WTC11 (cell line): Measurements from ENCODE around the gene TNFSF15. TPM values are rescaled to one million over a fixed set of nuclear protein-coding genes. Genes with fewer than 3 reads are reported as not detected.

ENCODE experiments used
- ATAC-seq: fragments of 200-7000 bp; cut with Tn5 transposase; 2 replicates; pipeline ENCODE4 v1.10.0; 2021; ENCODE audit warnings: mild to moderate bottlenecking, moderate library complexity
- CTCF ChIA-PET: fragments of 300-600 bp; sonication (Branson Sonifier 250); formaldehyde crosslinking; loops from one replicate; lab custom pipeline; 2021; ENCODE audit warnings: antibody characterized with exemption; lab: Charles Lee
- POLR2A ChIA-PET: fragments of 350-600 bp; sonication (Branson Sonifier 250); formaldehyde crosslinking; loops from one replicate; lab custom pipeline; 2021; ENCODE audit warnings: antibody characterized with exemption; lab: Charles Lee
- DNase-seq: peaks from one replicate; pipeline ENCODE4 v3.0.0; 2021; ENCODE audit warnings: low spot score
- H3K27ac Mint-ChIP-seq: 2 replicates; pipeline ENCODE4 v1.8.0; 2021; ENCODE audit warnings: mixed read lengths
- H3K27me3 Mint-ChIP-seq: 2 replicates; pipeline ENCODE4 v1.8.0; 2021; ENCODE audit warnings: low read depth, mild to moderate bottlenecking, moderate library complexity, mixed read lengths
- H3K36me3 Mint-ChIP-seq: 2 replicates; pipeline ENCODE4 v1.8.0; 2021; ENCODE audit warnings: mixed read lengths
- H3K4me1 Mint-ChIP-seq: 2 replicates; pipeline ENCODE4 v1.8.0; 2022; ENCODE audit warnings: mixed read lengths
- H3K4me3 Mint-ChIP-seq: 2 replicates; pipeline ENCODE4 v1.8.0; 2021; ENCODE audit warnings: mild to moderate bottlenecking, moderate library complexity, mixed read lengths
- H3K9me3 Mint-ChIP-seq: 2 replicates; pipeline ENCODE4 v1.8.0; 2021; ENCODE audit warnings: mixed read lengths
- ATF1 ChIP-seq: sonication (generic); formaldehyde crosslinking; IDR thresholded peaks from 2 replicates; pipeline ENCODE4 v1.8.1; 2023; ENCODE audit warnings: mild to moderate bottlenecking, moderate library complexity, missing genetic modification reagents
- ELF4 ChIP-seq: sonication (generic); formaldehyde crosslinking; IDR thresholded peaks from 2 replicates; pipeline ENCODE4 v1.8.1; 2022; ENCODE audit warnings: low read depth, mild to moderate bottlenecking, moderate library complexity, missing genetic modification reagents
- ETV6 ChIP-seq: sonication (generic); formaldehyde crosslinking; IDR thresholded peaks from 2 replicates; pipeline ENCODE4 v1.8.1; 2022; ENCODE audit warnings: mild to moderate bottlenecking, missing genetic modification reagents
- MXD4 ChIP-seq: fragments of 250-450 bp; sonication (Bioruptor Pico); IDR thresholded peaks from 2 replicates; pipeline ENCODE4 v1.8.0; 2021; ENCODE audit warnings: mild to moderate bottlenecking, moderate library complexity, borderline replicate concordance
- NR1H2 ChIP-seq: sonication (generic); formaldehyde crosslinking; IDR thresholded peaks from 2 replicates; pipeline ENCODE4 v1.9.0; 2021; ENCODE audit warnings: mild to moderate bottlenecking, moderate library complexity, missing genetic modification reagents
- NR2C2 ChIP-seq: sonication (generic); formaldehyde crosslinking; IDR thresholded peaks from 2 replicates; pipeline ENCODE4 v1.8.0; 2022; ENCODE audit warnings: mild to moderate bottlenecking, missing genetic modification reagents
- OVOL2 ChIP-seq: fragments of 250-450 bp; sonication (Bioruptor Pico); IDR thresholded peaks from 2 replicates; pipeline ENCODE4 v1.9.0; 2021; ENCODE audit warnings: mild to moderate bottlenecking, borderline replicate concordance
- RORB ChIP-seq: fragments of 250-450 bp; sonication (Bioruptor Pico); IDR thresholded peaks from 2 replicates; pipeline ENCODE4 v1.9.0; 2021; ENCODE audit warnings: mild to moderate bottlenecking
- SMAD4 ChIP-seq: sonication (generic); formaldehyde crosslinking; IDR thresholded peaks from 2 replicates; pipeline ENCODE4 v1.8.0; 2022; ENCODE audit warnings: mild to moderate bottlenecking, missing genetic modification reagents
- ZNF138 ChIP-seq: sonication (generic); formaldehyde crosslinking; conservative IDR thresholded peaks from 2 replicates; pipeline ENCODE4 v1.8.1; 2022; ENCODE audit warnings: mild to moderate bottlenecking, moderate library complexity, missing genetic modification reagents
- ZNF317 ChIP-seq: sonication (generic); formaldehyde crosslinking; IDR thresholded peaks from 2 replicates; pipeline ENCODE4 v1.8.1; 2023; ENCODE audit warnings: low read depth, mild to moderate bottlenecking, moderate library complexity, missing genetic modification reagents, borderline replicate concordance
- total RNA-seq: library from RNA; stranded (reverse); gene quantifications from 3 replicates; pipeline ENCODE4 v1.2.3, GENCODE V29; 2021
- TF ChIP-seq, protein P1 (sequence below): sonication (generic); formaldehyde crosslinking; IDR thresholded peaks from 2 replicates; pipeline ENCODE4 v1.8.1; 2023; ENCODE audit warnings: mild to moderate bottlenecking, missing genetic modification reagents, moderate library complexity
- TF ChIP-seq, protein P2 (sequence below): sonication (generic); formaldehyde crosslinking; IDR thresholded peaks from 2 replicates; pipeline ENCODE4 v1.8.0; 2023; ENCODE audit warnings: mild to moderate bottlenecking, missing genetic modification reagents
- TF ChIP-seq, protein P3 (sequence below): sonication (generic); formaldehyde crosslinking; IDR thresholded peaks from 2 replicates; pipeline ENCODE4 v1.8.1; 2022; ENCODE audit warnings: mild to moderate bottlenecking, missing genetic modification reagents, moderate library complexity, borderline replicate concordance
- TF ChIP-seq, protein P4 (sequence below): sonication (generic); formaldehyde crosslinking; IDR thresholded peaks from 2 replicates; pipeline ENCODE4 v1.8.0; 2023; ENCODE audit warnings: missing genetic modification reagents, mild to moderate bottlenecking, borderline replicate concordance
- TF ChIP-seq, protein P5 (sequence below): sonication (generic); formaldehyde crosslinking; IDR thresholded peaks from 2 replicates; pipeline ENCODE4 v1.8.1; 2023; ENCODE audit warnings: mild to moderate bottlenecking, missing genetic modification reagents, moderate library complexity
- TF ChIP-seq, protein P6 (sequence below): fragments of 200-600 bp; IDR thresholded peaks from 2 replicates; pipeline ENCODE4 v1.8.0; 2022; ENCODE audit warnings: antibody characterized with exemption
- TF ChIP-seq, protein P7 (sequence below): sonication (generic); formaldehyde crosslinking; IDR thresholded peaks from 2 replicates; pipeline ENCODE4 v1.8.0; 2022; ENCODE audit warnings: mild to moderate bottlenecking, missing genetic modification reagents

The TNFSF15 gene
- total RNA-seq, 1 experiment from 2014 or later: 0.11 TPM

DNA sequence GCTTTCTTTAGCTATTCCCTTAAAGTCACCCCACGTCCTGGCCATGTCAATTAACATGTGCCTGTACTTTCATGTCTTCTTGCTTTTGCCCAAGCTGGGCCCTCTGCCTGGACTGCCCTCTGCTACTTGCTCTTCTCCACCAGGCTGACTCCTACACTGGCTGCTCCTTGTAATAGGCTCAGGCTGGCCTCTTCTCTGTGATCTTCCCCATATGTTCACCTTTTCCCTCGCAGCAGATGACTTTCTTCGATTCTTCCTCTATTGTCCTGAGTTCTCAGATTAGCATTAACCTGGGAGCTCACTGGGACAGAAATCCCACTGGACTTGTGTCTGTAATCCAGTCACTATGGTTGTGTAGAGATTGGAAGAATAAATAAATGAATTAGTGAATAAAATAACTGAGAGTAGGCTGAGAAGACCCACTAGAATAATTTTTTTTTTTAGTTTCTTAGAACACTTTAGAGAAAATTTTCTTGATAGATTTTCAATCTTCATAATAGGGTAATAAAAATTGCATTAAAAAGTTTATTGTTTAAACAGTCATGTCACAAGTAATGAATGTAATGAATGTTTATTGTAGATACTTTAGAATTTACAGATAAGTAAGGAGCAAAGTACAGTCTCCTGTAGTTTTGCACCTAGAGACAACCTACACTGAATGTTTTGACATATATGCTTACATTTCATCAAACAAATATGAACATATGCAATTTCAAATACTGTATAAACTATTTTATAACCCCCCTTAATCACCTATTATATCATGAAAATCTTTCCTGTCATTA is 47.4 kb upstream of the TNFSF15 start (continued):
- TF ChIP-seq, protein P1, sequence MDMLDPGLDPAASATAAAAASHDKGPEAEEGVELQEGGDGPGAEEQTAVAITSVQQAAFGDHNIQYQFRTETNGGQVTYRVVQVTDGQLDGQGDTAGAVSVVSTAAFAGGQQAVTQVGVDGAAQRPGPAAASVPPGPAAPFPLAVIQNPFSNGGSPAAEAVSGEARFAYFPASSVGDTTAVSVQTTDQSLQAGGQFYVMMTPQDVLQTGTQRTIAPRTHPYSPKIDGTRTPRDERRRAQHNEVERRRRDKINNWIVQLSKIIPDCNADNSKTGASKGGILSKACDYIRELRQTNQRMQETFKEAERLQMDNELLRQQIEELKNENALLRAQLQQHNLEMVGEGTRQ (CRISPR knock-in tag): no peak

DNA sequence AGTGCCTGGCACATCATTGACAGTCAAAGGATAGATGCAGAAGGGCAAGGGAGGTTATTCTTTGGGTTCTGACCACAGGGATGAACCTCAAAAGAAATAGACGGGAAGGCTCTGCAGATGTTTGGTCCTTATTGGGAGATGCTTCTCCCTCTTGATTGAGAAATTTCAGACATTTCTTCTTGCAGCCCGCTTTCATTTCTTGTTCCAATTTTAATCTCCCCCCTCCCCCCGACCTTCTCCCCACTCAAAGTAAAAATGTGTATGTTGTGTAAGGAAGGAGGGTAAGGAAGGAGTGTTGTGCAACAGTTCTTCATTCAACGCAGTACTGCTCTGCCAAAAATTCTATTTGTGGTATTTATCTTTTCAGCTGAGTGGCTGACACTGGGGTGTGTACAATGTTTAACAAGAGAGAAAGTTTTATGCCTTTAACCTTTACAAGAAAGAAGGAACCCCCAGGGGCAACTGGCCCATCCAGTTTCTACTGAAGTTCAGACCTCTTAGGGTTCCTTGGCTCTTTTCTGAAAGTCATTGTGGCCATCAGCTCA is 46.3 kb upstream of the TNFSF15 start:
- no peak for ATAC-seq

More for the DNA sequence above, 46.3 kb upstream of the TNFSF15 start:
- no peak for TF ChIP-seq RORB (CRISPR knock-in tag)
- TF ChIP-seq, protein P2, sequence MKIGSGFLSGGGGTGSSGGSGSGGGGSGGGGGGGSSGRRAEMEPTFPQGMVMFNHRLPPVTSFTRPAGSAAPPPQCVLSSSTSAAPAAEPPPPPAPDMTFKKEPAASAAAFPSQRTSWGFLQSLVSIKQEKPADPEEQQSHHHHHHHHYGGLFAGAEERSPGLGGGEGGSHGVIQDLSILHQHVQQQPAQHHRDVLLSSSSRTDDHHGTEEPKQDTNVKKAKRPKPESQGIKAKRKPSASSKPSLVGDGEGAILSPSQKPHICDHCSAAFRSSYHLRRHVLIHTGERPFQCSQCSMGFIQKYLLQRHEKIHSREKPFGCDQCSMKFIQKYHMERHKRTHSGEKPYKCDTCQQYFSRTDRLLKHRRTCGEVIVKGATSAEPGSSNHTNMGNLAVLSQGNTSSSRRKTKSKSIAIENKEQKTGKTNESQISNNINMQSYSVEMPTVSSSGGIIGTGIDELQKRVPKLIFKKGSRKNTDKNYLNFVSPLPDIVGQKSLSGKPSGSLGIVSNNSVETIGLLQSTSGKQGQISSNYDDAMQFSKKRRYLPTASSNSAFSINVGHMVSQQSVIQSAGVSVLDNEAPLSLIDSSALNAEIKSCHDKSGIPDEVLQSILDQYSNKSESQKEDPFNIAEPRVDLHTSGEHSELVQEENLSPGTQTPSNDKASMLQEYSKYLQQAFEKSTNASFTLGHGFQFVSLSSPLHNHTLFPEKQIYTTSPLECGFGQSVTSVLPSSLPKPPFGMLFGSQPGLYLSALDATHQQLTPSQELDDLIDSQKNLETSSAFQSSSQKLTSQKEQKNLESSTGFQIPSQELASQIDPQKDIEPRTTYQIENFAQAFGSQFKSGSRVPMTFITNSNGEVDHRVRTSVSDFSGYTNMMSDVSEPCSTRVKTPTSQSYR: no peak
- TF ChIP-seq, protein P3, sequence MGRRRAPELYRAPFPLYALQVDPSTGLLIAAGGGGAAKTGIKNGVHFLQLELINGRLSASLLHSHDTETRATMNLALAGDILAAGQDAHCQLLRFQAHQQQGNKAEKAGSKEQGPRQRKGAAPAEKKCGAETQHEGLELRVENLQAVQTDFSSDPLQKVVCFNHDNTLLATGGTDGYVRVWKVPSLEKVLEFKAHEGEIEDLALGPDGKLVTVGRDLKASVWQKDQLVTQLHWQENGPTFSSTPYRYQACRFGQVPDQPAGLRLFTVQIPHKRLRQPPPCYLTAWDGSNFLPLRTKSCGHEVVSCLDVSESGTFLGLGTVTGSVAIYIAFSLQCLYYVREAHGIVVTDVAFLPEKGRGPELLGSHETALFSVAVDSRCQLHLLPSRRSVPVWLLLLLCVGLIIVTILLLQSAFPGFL (CRISPR knock-in tag): no peak
- TF ChIP-seq, protein P4, sequence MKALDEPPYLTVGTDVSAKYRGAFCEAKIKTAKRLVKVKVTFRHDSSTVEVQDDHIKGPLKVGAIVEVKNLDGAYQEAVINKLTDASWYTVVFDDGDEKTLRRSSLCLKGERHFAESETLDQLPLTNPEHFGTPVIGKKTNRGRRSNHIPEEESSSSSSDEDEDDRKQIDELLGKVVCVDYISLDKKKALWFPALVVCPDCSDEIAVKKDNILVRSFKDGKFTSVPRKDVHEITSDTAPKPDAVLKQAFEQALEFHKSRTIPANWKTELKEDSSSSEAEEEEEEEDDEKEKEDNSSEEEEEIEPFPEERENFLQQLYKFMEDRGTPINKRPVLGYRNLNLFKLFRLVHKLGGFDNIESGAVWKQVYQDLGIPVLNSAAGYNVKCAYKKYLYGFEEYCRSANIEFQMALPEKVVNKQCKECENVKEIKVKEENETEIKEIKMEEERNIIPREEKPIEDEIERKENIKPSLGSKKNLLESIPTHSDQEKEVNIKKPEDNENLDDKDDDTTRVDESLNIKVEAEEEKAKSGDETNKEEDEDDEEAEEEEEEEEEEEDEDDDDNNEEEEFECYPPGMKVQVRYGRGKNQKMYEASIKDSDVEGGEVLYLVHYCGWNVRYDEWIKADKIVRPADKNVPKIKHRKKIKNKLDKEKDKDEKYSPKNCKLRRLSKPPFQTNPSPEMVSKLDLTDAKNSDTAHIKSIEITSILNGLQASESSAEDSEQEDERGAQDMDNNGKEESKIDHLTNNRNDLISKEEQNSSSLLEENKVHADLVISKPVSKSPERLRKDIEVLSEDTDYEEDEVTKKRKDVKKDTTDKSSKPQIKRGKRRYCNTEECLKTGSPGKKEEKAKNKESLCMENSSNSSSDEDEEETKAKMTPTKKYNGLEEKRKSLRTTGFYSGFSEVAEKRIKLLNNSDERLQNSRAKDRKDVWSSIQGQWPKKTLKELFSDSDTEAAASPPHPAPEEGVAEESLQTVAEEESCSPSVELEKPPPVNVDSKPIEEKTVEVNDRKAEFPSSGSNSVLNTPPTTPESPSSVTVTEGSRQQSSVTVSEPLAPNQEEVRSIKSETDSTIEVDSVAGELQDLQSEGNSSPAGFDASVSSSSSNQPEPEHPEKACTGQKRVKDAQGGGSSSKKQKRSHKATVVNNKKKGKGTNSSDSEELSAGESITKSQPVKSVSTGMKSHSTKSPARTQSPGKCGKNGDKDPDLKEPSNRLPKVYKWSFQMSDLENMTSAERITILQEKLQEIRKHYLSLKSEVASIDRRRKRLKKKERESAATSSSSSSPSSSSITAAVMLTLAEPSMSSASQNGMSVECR (CRISPR knock-in tag): no peak
- TF ChIP-seq ELF4 (CRISPR knock-in tag): no peak
- no peak for TF ChIP-seq SMAD4 (CRISPR knock-in tag)
- TF ChIP-seq NR1H2 (CRISPR knock-in tag): no peak
- TF ChIP-seq, protein P5, sequence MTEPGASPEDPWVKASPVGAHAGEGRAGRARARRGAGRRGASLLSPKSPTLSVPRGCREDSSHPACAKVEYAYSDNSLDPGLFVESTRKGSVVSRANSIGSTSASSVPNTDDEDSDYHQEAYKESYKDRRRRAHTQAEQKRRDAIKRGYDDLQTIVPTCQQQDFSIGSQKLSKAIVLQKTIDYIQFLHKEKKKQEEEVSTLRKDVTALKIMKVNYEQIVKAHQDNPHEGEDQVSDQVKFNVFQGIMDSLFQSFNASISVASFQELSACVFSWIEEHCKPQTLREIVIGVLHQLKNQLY: no peak
- TF ChIP-seq, protein P6, sequence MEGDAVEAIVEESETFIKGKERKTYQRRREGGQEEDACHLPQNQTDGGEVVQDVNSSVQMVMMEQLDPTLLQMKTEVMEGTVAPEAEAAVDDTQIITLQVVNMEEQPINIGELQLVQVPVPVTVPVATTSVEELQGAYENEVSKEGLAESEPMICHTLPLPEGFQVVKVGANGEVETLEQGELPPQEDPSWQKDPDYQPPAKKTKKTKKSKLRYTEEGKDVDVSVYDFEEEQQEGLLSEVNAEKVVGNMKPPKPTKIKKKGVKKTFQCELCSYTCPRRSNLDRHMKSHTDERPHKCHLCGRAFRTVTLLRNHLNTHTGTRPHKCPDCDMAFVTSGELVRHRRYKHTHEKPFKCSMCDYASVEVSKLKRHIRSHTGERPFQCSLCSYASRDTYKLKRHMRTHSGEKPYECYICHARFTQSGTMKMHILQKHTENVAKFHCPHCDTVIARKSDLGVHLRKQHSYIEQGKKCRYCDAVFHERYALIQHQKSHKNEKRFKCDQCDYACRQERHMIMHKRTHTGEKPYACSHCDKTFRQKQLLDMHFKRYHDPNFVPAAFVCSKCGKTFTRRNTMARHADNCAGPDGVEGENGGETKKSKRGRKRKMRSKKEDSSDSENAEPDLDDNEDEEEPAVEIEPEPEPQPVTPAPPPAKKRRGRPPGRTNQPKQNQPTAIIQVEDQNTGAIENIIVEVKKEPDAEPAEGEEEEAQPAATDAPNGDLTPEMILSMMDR: no peak
- TF ChIP-seq MXD4: no peak
- no peak for TF ChIP-seq NR2C2
- TF ChIP-seq ATF1 (CRISPR knock-in tag): no peak
- TF ChIP-seq, protein P7, sequence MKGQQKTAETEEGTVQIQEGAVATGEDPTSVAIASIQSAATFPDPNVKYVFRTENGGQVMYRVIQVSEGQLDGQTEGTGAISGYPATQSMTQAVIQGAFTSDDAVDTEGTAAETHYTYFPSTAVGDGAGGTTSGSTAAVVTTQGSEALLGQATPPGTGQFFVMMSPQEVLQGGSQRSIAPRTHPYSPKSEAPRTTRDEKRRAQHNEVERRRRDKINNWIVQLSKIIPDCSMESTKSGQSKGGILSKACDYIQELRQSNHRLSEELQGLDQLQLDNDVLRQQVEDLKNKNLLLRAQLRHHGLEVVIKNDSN: no peak
- no peak for TF ChIP-seq ZNF138 (CRISPR knock-in tag)
- TF ChIP-seq ZNF317 (CRISPR knock-in tag): no peak
- TF ChIP-seq OVOL2 (CRISPR knock-in tag): no peak
- no peak for TF ChIP-seq ETV6 (CRISPR knock-in tag)
- Mint-ChIP-seq H3K36me3 (no peaks in the 10 kb centered on the region), H3K9me3 (no peaks in the 10 kb centered on the region), H3K27ac (no peak overlapping the region), H3K4me1 (peaks cover 6% of the 10 kb centered on the region), H3K27me3 (no peaks in the 10 kb centered on the region; the same call in 1 of the 2 replicates), H3K4me3 (no peak overlapping the region)
- ChIA-PET CTCF (no interaction called here), POLR2A (no interaction called here)
- no peak for DNase-seq
